ENCODE results near the gene ARHGEF10L.

ARHGEF10L gene

GRCh38 chr1:17729248-17729647 lies 189.8 kb downstream of the ARHGEF10L start:
- no peaks in the 10 kb centered on the region for H3K27me3 ChIP-seq

DNA sequence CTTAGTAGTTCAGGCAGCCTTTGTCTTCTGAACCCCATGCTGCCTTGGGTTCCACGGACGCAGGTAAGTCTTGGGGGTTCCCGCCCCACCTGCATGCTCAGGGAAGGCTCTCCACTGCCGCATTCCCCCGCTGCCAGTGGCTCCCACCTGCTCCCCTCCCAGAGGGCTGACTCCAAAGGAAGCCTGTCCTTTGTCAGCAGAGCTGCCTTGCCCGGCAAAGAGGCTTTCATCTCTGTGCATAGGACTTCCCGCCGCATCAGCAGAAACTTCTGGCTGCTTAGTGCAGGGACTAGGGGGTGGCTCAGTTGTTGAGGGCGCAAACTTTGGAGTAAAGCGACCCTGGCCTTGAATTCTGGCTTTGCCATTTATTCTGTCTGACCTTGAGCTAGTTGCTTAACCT lies 190.4 kb downstream of the ARHGEF10L start:
- no peaks in the 10 kb centered on the region for H4K20me1 ChIP-seq
- no peaks in the 10 kb centered on the region; a peak in 1 of 22 replicates for H3K36me3 ChIP-seq
- no peak overlapping the region for H3K4me2 ChIP-seq
- no peak overlapping the region for H3K9ac ChIP-seq
- H3K27me3 ChIP-seq: no peaks in the 10 kb centered on the region
- H3K4me1 ChIP-seq: peaks cover 0 to 32% (median 8%) of the 10 kb centered on the region in 10 experiments; a peak in 11 of 20 replicates
- no peak overlapping the region for H3K4me3 ChIP-seq
- no peak for TF ChIP-seq Cebpa-rat (IDR thresholded peaks at IDR 0.05)
- peaks cover 22 to 29% (median 24%) of the 10 kb centered on the region in 11 experiments for H3K9me3 ChIP-seq (replicated peaks in 1 of 11)
- no peak overlapping the region for H3K27ac ChIP-seq

More at GRCh38 chr1:17729248-17729647, 189.8 kb downstream of the ARHGEF10L start:
- H3K4me3 ChIP-seq: no peak overlapping the region
- no peaks in the 10 kb centered on the region; a peak in 1 of 22 replicates for H3K36me3 ChIP-seq
- H3K9ac ChIP-seq: no peak overlapping the region
- TF ChIP-seq Cebpa-rat (IDR thresholded peaks at IDR 0.05): no peak
- no peaks in the 10 kb centered on the region for H4K20me1 ChIP-seq
- peaks cover 22 to 29% (median 24%) of the 10 kb centered on the region in 11 experiments for H3K9me3 ChIP-seq (replicated peaks in 1 of 11)
- no peak overlapping the region for H3K4me2 ChIP-seq
- H3K4me1 ChIP-seq: peaks cover 0 to 32% (median 8%) of the 10 kb centered on the region in 10 experiments; a peak in 11 of 20 replicates
- no peak overlapping the region for H3K27ac ChIP-seq

GRCh38 chr1:17731460-17731859 lies 192.0 kb downstream of the ARHGEF10L start:
- Histone ChIP-seq H3K27me3 (no peaks in the 10 kb centered on the region), H4K20me1 (no peaks in the 10 kb centered on the region), H3K9me3 (replicated peaks in 1 of 11) (peaks cover 22 to 29% (median 24%) of the 10 kb centered on the region in 11 experiments), H3K9ac (no peak overlapping the region), H3K36me3 (no peaks in the 10 kb centered on the region; a peak in 1 of 22 replicates), H3K4me2 (peak overlapping the region in 4 of 11 experiments; percentile 10 to 46 (median 28); a peak in 5 of 22 replicates), H3K27ac (no peak overlapping the region), H3K4me1 (peaks cover 0 to 22% (median 8%) of the 10 kb centered on the region in 10 experiments; a peak in 9 of 20 replicates), H3K4me3 (no peak overlapping the region)
- no peak for TF ChIP-seq Cebpa-rat (IDR thresholded peaks at IDR 0.05)

DNA sequence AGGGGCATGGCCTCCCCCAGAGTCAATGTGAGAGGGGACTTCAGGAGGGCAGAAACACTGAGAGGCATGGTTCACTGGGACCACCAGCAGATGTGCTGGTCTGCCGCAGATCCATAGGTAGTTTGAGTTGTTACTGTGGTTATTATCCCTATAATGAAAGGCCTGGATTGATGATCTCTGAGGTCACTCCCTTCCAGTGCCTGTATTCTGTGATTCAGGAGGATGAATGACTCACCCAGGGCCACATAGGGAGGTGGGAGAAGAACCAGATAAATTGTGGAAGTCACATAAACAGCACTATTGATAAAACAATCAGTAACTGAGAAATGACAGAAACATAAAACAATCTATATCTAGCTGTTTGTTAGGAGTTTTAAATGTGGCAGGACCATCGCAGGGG lies 193.0 kb downstream of the ARHGEF10L start:
- TF ChIP-seq Cebpa-rat (IDR thresholded peaks at IDR 0.05): no peak
- Histone ChIP-seq H3K9ac (no peak overlapping the region), H3K4me2 (peak overlapping the region in 5 of 11 experiments; percentile 5 to 48 (median 31); a peak in 9 of 22 replicates), H3K4me1 (peaks cover 0 to 22% (median 8%) of the 10 kb centered on the region in 10 experiments; a peak in 9 of 20 replicates), H3K27ac (no peak overlapping the region), H3K36me3 (no peaks in the 10 kb centered on the region; a peak in 1 of 22 replicates), H3K27me3 (no peaks in the 10 kb centered on the region), H3K4me3 (no peak overlapping the region), H4K20me1 (no peaks in the 10 kb centered on the region), H3K9me3 (replicated peaks in 1 of 11) (peaks cover 14 to 22% (median 16%) of the 10 kb centered on the region in 11 experiments)

DNA sequence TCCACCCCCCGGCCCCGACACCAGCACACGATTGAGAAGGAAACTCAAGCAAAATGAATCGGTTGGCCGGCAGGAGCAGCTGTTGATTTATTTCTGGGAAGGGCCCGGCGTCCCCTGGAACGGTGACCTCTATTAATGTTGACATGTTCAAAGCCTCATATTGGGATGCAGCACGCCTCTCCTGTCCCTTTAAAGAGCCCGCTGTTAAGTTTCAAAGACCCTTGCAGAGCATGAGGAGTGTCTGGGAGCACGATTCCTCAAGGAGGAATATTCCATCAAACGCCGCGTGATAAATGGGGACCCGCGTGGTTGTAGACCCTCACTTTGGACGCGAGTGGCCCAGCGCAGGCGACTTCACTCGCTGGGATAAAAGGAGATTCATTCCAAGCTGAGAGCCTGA lies 194.2 kb downstream of the ARHGEF10L start:
- Histone ChIP-seq H3K4me1 (peaks cover 0 to 22% (median 8%) of the 10 kb centered on the region in 10 experiments; a peak in 9 of 20 replicates), H3K9me3 (replicated peaks in 1 of 11) (peaks cover 5 to 13% (median 6%) of the 10 kb centered on the region in 11 experiments; a peak in 21 of 22 replicates), H3K4me2 (no peak overlapping the region), H3K9ac (no peak overlapping the region), H3K4me3 (no peak overlapping the region), H3K27me3 (no peaks in the 10 kb centered on the region), H4K20me1 (no peaks in the 10 kb centered on the region), H3K36me3 (no peaks in the 10 kb centered on the region), H3K27ac (no peak overlapping the region)
- TF ChIP-seq Cebpa-rat (IDR thresholded peaks at IDR 0.05): no peak

GRCh38 chr1:17734609-17735008 lies 195.1 kb downstream of the ARHGEF10L start:
- H4K20me1 ChIP-seq: no peaks in the 10 kb centered on the region
- H3K4me1 ChIP-seq: peaks cover 0 to 22% (median 8%) of the 10 kb centered on the region in 10 experiments; a peak in 9 of 20 replicates
- peaks cover 0 to 3% (median 0%) of the 10 kb centered on the region in 11 experiments; a peak in 2 of 22 replicates for H3K9me3 ChIP-seq (replicated peaks in 1 of 11)
- no peaks in the 10 kb centered on the region for H3K36me3 ChIP-seq
- H3K27ac ChIP-seq: no peak overlapping the region
- H3K27me3 ChIP-seq: no peaks in the 10 kb centered on the region
- no peak overlapping the region for H3K4me3 ChIP-seq
- TF ChIP-seq Cebpa-rat (IDR thresholded peaks at IDR 0.05): no peak
- H3K4me2 ChIP-seq: no peak overlapping the region
- no peak overlapping the region for H3K9ac ChIP-seq

- Histone ChIP-seq H3K9me3 (replicated peaks in 1 of 11) (no peaks in the 10 kb centered on the region), H3K4me3 (no peak overlapping the region), H3K27ac (no peak overlapping the region), H3K4me2 (no peak overlapping the region), H3K36me3 (no peaks in the 10 kb centered on the region), H3K27me3 (no peaks in the 10 kb centered on the region), H3K9ac (no peak overlapping the region), H3K4me1 (peaks cover 0 to 22% (median 8%) of the 10 kb centered on the region in 10 experiments; a peak in 9 of 20 replicates), H4K20me1 (no peaks in the 10 kb centered on the region)
- TF ChIP-seq Cebpa-rat (IDR thresholded peaks at IDR 0.05): no peak
Observed at GRCh38 chr1:17735348-17735747, 195.8 kb downstream of the ARHGEF10L start.

DNA sequence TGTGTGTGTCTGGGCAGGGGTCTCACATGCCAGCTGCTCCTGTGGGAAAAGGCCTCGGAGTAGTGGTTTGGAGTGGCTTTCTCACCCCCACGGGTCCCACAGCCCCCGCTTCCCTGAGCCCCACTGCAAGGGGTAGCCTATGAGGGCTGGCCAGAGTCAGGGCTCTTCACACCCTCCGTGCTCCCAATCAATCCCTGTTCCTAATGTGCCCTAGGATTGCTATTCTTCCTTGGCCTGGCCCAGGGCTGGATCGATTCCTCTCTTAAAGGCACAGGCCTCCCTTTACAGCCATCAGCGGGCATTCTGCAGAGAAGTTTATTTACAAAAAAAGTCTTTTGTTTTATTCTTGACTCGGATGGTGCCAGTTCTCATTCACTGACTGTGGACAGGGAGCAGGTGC lies 196.3 kb downstream of the ARHGEF10L start:
- H3K9ac ChIP-seq: no peak overlapping the region
- H3K4me3 ChIP-seq: no peak overlapping the region
- no peaks in the 10 kb centered on the region for H3K9me3 ChIP-seq (replicated peaks in 1 of 11)
- H3K36me3 ChIP-seq: no peaks in the 10 kb centered on the region
- no peaks in the 10 kb centered on the region for H3K27me3 ChIP-seq
- no peak overlapping the region for H3K4me2 ChIP-seq
- no peaks in the 10 kb centered on the region for H4K20me1 ChIP-seq
- H3K27ac ChIP-seq: no peak overlapping the region
- peaks cover 0 to 22% (median 8%) of the 10 kb centered on the region in 10 experiments; a peak in 9 of 20 replicates for H3K4me1 ChIP-seq
- TF ChIP-seq Cebpa-rat (IDR thresholded peaks at IDR 0.05): no peak

GRCh38 chr1:17736625-17737024 lies 197.1 kb downstream of the ARHGEF10L start:
- no peak overlapping the region for H3K4me3 ChIP-seq
- peaks cover 0 to 14% (median 7%) of the 10 kb centered on the region in 10 experiments; a peak in 9 of 20 replicates for H3K4me1 ChIP-seq
- no peaks in the 10 kb centered on the region for H3K9me3 ChIP-seq (replicated peaks in 1 of 11)
- H3K36me3 ChIP-seq: no peaks in the 10 kb centered on the region
- no peak overlapping the region for H3K4me2 ChIP-seq
- H3K27me3 ChIP-seq: no peaks in the 10 kb centered on the region
- H3K27ac ChIP-seq: no peak overlapping the region
- TF ChIP-seq Cebpa-rat (IDR thresholded peaks at IDR 0.05): no peak
- H4K20me1 ChIP-seq: no peaks in the 10 kb centered on the region
- no peak overlapping the region for H3K9ac ChIP-seq

- Histone ChIP-seq H3K27ac (no peak overlapping the region), H3K27me3 (no peaks in the 10 kb centered on the region), H3K4me2 (no peak overlapping the region), H3K9me3 (replicated peaks in 1 of 11) (no peaks in the 10 kb centered on the region), H3K4me3 (no peak overlapping the region), H3K36me3 (no peaks in the 10 kb centered on the region), H3K4me1 (peaks cover 0 to 12% (median 0%) of the 10 kb centered on the region in 10 experiments; a peak in 1 of 20 replicates), H3K9ac (no peak overlapping the region), H4K20me1 (no peaks in the 10 kb centered on the region; a peak in 1 of 22 replicates)
- TF ChIP-seq Cebpa-rat (IDR thresholded peaks at IDR 0.05): no peak
Observed at GRCh38 chr1:17739050-17739449, 199.6 kb downstream of the ARHGEF10L start.
